H1 (cell line): ENCODE results near the gene GAPT. TPM values are rescaled to one million over a fixed set of nuclear protein-coding genes. Genes with fewer than 3 reads are reported as not detected.

ENCODE experiments used
- ASH2L ChIP-seq: fragments of 200-600, 300-600 bp; sonication (generic); IDR thresholded peaks from one replicate; pipeline ENCODE4 v1.7.1; 2017; ENCODE audit warnings: low read length
- CBX5 ChIP-seq: fragments of 300-800, 300-1000 bp; sonication (generic); IDR thresholded peaks from 2 replicates; pipeline ENCODE4 v1.7.1; 2016; ENCODE audit warnings: antibody characterized with exemption, low read length, low read depth
- EGR1 ChIP-seq: IDR thresholded peaks from 2 replicates; pipeline ENCODE4 v1.6.1; 2011; ENCODE audit warnings: low read depth, low read length, borderline replicate concordance
- FOSL1 ChIP-seq: IDR thresholded peaks from 2 replicates; pipeline ENCODE4 v1.6.1; 2011; ENCODE audit warnings: mild to moderate bottlenecking, low read depth, low read length, moderate library complexity; ENCODE audit not compliant: insufficient read depth
- polyA plus RNA-seq, 7 experiments: library from polyadenylated mRNA; depleted of rRNA in 3 of 7; stranded (reverse) in 5 of 7; unstranded in 2 of 7; fragments of >200 nt in 5 of 7; fragments of 200-250 nt in 2 of 7; gene quantifications; 1 replicate in 5 of 7; 2 replicates in 1 of 7; 4 replicates in 1 of 7; pipeline versions ENCODE4 v1.2.1 to v1.2.3, GENCODE V29; 2011 to 2013; ENCODE audit warnings: missing spikeins in 2 of 7, mixed read lengths in 2 of 7
- total RNA-seq: library from RNA; stranded (reverse); fragmentation: NEBNext Ultra II Directional; extraction: Animal tissue kit (Norgen Biotek cat#: 25700); gene quantifications from 2 replicates; pipeline ENCODE4 v1.2.1, GENCODE V29; 2021
- TF ChIP-seq, protein P1 (sequence below): IDR thresholded peaks from 2 replicates; pipeline ENCODE4 v1.6.1; 2012; ENCODE audit warnings: low read length, inconsistent platforms

GAPT gene
- total and polyA plus RNA-seq, 2 of the 8 experiments (the other 6 are each of a cell fraction or from before 2014, with no cell fraction given), result not detected

DNA sequence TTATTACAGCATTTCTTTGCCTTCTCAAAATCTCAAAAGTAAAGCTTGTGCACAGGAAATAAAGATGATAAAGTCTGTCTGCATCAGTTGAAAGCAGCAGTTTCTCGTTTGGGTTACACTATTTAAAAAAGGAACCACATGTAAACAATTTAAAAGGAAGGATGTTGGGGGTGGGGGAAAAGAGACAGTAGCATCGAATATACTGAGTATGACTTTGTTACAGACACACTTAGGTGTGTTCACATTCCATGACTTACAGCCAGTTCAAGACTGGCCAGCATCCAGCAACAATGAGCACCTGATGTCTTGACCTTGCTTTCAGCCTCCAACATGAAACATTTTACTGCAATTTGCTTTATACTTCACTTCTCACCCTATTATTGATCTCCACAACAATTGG lies 8.7 kb downstream of the GAPT start (continued):
- TF ChIP-seq EGR1 (no peak), ASH2L (no peak), FOSL1 (no peak), CBX5 (no peak)
- TF ChIP-seq, protein P1, sequence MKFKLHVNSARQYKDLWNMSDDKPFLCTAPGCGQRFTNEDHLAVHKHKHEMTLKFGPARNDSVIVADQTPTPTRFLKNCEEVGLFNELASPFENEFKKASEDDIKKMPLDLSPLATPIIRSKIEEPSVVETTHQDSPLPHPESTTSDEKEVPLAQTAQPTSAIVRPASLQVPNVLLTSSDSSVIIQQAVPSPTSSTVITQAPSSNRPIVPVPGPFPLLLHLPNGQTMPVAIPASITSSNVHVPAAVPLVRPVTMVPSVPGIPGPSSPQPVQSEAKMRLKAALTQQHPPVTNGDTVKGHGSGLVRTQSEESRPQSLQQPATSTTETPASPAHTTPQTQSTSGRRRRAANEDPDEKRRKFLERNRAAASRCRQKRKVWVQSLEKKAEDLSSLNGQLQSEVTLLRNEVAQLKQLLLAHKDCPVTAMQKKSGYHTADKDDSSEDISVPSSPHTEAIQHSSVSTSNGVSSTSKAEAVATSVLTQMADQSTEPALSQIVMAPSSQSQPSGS, result no peak
